ENCODE results near the gene DPYSL5.

DPYSL5 gene

DNA sequence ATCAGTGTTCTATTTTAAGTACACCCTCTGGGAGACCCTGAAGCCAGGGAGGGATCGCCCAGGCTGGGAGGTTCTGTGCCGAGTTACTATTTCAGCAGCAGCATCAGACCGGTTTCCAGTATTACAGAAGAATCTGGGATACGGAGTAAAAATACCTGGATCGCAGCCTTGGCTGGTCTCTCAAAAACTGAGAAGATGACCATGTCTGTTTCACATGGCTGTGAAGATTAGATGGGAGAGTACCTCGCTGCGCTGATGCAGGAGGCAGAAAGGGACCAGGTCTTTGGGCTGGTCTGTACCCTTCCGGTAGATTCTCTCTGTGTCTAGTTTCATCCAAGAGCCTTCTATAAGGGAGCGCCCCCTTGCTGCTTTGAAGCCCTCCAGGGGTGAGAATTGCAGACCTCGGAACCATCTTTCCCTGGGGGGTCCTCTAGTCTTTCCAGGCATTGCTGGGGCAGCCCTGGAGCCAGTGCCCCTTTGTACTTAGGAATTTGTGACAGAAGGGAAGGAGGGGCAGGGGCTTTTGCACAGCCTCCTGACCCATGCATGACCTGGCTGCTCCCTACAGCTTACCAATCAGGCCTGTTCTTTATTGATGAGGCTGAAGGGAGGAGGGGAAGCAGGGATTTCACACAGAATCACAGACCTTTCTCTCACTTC is 66.2 kb downstream of the DPYSL5 start:
- Histone ChIP-seq H3K27me3 (ENCODE audit: low read depth, low read length) (peaks cover 44% of the 10 kb centered on the region), H3K4me1 (ENCODE audit: low read length) (no peaks in the 10 kb centered on the region), H2AFZ (ENCODE audit: low read depth, low read length) (no peak overlapping the region), H3K4me2 (ENCODE audit: low read length) (no peak overlapping the region), H3K36me3 (replicated peaks; ENCODE audit: low read depth, low read length) (no peaks in the 10 kb centered on the region), H3K4me3 (ENCODE audit: low read length) (no peak overlapping the region), H3K79me2 (ENCODE audit: low read length) (no peaks in the 10 kb centered on the region), H3K9ac (ENCODE audit: low read length) (no peak overlapping the region), H3K27ac (ENCODE audit: low read length) (no peak overlapping the region), H3K9me3 (ENCODE audit: insufficient read depth, low read length) (no peaks in the 10 kb centered on the region), H4K20me1 (ENCODE audit: insufficient read depth, low read length) (no peaks in the 10 kb centered on the region)
- TF ChIP-seq, protein P1, sequence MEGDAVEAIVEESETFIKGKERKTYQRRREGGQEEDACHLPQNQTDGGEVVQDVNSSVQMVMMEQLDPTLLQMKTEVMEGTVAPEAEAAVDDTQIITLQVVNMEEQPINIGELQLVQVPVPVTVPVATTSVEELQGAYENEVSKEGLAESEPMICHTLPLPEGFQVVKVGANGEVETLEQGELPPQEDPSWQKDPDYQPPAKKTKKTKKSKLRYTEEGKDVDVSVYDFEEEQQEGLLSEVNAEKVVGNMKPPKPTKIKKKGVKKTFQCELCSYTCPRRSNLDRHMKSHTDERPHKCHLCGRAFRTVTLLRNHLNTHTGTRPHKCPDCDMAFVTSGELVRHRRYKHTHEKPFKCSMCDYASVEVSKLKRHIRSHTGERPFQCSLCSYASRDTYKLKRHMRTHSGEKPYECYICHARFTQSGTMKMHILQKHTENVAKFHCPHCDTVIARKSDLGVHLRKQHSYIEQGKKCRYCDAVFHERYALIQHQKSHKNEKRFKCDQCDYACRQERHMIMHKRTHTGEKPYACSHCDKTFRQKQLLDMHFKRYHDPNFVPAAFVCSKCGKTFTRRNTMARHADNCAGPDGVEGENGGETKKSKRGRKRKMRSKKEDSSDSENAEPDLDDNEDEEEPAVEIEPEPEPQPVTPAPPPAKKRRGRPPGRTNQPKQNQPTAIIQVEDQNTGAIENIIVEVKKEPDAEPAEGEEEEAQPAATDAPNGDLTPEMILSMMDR (IDR thresholded peaks at IDR 0.05; ENCODE audit: low read depth, low read length), result no peak; the same call in 1 of the 2 replicates
- no peak for TF ChIP-seq EZH2phosphoT487 (IDR thresholded peaks at IDR 0.05; ENCODE audit: low read depth)

DNA sequence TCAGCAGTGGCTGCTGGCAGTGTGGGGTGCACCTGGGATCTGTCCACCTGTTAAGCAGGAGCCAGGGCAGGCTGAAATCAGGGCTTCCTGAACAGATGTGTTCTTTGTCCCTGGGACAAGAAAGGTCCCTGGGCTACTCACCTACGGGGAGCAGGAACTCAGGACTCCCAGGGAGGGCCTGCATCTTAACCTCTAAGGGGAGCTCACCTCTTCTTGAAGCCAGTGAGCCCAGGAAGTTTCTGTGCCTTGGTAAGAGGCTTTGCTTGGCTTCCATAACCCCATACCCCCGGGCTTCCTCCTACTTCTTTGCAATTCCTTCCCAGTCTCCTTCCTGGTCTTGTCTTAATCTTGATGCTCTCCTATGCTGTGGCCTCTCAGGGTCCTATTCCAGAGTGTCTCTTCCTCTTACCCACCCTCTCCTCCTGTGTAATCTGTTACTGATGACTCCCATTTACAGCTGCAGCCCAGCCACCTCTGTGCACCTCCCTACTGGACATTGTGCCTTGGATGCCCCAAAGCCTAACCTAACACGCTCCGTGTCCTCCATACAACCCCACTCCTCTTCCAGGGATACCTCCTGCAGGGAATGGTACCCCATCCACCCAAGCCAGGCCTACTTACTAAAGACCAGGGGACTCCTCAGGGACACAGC is 66.9 kb downstream of the DPYSL5 start:
- Histone ChIP-seq H3K4me3 (ENCODE audit: low read length) (no peak overlapping the region), H3K4me1 (ENCODE audit: low read length) (no peaks in the 10 kb centered on the region), H3K9me3 (ENCODE audit: insufficient read depth, low read length) (no peaks in the 10 kb centered on the region), H3K27me3 (ENCODE audit: low read depth, low read length) (peaks cover 45% of the 10 kb centered on the region), H3K27ac (ENCODE audit: low read length) (no peak overlapping the region), H3K9ac (ENCODE audit: low read length) (no peak overlapping the region), H3K36me3 (replicated peaks; ENCODE audit: low read depth, low read length) (no peaks in the 10 kb centered on the region), H2AFZ (ENCODE audit: low read depth, low read length) (no peak overlapping the region), H3K4me2 (ENCODE audit: low read length) (no peak overlapping the region), H4K20me1 (ENCODE audit: insufficient read depth, low read length) (no peaks in the 10 kb centered on the region), H3K79me2 (ENCODE audit: low read length) (no peaks in the 10 kb centered on the region)
- TF ChIP-seq, protein P1 (IDR thresholded peaks at IDR 0.05; ENCODE audit: low read depth, low read length), result no peak
- TF ChIP-seq EZH2phosphoT487 (IDR thresholded peaks at IDR 0.05; ENCODE audit: low read depth), result no peak

DNA sequence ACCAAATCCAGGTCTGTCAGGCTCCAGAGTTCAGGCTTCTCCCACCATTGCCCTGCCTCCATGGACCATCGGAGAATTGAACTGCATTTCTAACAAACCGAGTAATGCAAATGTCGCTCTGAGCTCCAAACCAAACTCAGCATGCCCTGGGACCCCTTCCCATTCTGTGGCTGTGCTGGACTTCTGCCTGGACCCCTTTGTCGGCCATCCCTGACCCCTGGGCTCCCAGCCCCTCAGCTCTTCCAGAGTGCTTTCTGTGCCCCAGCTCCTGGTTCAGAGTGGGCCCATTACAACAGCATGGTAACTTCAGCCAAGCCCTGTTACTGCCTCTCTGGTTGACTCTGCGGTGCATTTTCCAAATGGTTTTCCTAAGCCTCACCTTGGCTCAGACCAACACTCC is 67.4 kb downstream of the DPYSL5 start:
- Histone ChIP-seq H3K9ac (ENCODE audit: low read length) (no peak overlapping the region), H3K79me2 (ENCODE audit: low read length) (no peaks in the 10 kb centered on the region), H4K20me1 (ENCODE audit: insufficient read depth, low read length) (no peaks in the 10 kb centered on the region), H3K36me3 (replicated peaks; ENCODE audit: low read depth, low read length) (no peaks in the 10 kb centered on the region), H2AFZ (ENCODE audit: low read depth, low read length) (no peak overlapping the region), H3K27me3 (ENCODE audit: low read depth, low read length) (peaks cover 41% of the 10 kb centered on the region; the same call in 1 of the 2 replicates), H3K4me1 (ENCODE audit: low read length) (no peaks in the 10 kb centered on the region), H3K9me3 (ENCODE audit: insufficient read depth, low read length) (no peaks in the 10 kb centered on the region), H3K4me2 (ENCODE audit: low read length) (no peak overlapping the region), H3K4me3 (ENCODE audit: low read length) (no peak overlapping the region), H3K27ac (ENCODE audit: low read length) (no peak overlapping the region)
- TF ChIP-seq, protein P1 (IDR thresholded peaks at IDR 0.05; ENCODE audit: low read depth, low read length), result no peak
- TF ChIP-seq EZH2phosphoT487 (IDR thresholded peaks at IDR 0.05; ENCODE audit: low read depth), result no peak

DNA sequence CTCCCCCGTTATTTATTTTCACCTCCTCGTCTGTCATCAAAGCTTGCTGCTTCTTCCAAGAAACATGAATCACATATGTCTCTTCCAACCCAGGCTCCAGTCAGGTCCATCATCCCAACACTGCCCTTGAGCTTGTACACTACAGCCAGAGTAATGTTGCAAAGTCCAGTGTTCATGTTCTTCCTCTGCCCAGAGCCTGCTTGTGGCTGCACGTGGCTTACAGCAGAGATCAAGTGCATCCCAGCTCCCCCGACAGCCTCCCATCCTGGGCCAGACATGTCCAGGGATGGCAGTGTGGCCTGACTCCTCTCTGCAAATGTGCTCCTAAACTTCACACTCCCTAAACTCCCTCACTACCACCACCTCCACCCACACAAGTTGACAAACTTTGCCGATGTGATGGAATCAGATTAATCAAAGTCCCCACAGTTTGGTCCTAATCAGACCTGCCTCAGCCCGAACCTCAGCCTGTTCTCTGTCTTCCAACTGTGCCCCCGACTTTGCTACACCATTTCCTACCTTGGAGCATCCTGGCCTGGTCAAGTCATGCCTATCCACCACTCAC is 68.3 kb downstream of the DPYSL5 start:
- Histone ChIP-seq H3K4me1 (ENCODE audit: low read length) (no peaks in the 10 kb centered on the region), H3K9me3 (ENCODE audit: insufficient read depth, low read length) (no peaks in the 10 kb centered on the region), H2AFZ (ENCODE audit: low read depth, low read length) (no peak overlapping the region), H3K4me2 (ENCODE audit: low read length) (no peak overlapping the region), H3K36me3 (replicated peaks; ENCODE audit: low read depth, low read length) (no peaks in the 10 kb centered on the region), H3K4me3 (ENCODE audit: low read length) (no peak overlapping the region), H3K9ac (ENCODE audit: low read length) (no peak overlapping the region), H3K27me3 (ENCODE audit: low read depth, low read length) (peaks cover 41% of the 10 kb centered on the region; the same call in 1 of the 2 replicates), H4K20me1 (ENCODE audit: insufficient read depth, low read length) (no peaks in the 10 kb centered on the region), H3K27ac (ENCODE audit: low read length) (no peak overlapping the region), H3K79me2 (ENCODE audit: low read length) (no peaks in the 10 kb centered on the region)
- TF ChIP-seq, protein P1 (IDR thresholded peaks at IDR 0.05; ENCODE audit: low read depth, low read length), result no peak
- no peak for TF ChIP-seq EZH2phosphoT487 (IDR thresholded peaks at IDR 0.05; ENCODE audit: low read depth)
